HepG2 (cell line): ENCODE data around the gene LCK. TPM values are rescaled to one million over a fixed set of nuclear protein-coding genes. Genes with fewer than 3 reads are reported as not detected.

Experiments used
- ARNT ChIP-seq: fragments of 450-650 bp; IDR thresholded peaks from 2 replicates; pipeline ENCODE4 v1.6.1; 2017
- FOXA1 ChIP-seq, 2 experiments: fragments of 450-650 bp in 1 of 2; sonication (generic) in 1 of 2; formaldehyde crosslinking in 1 of 2; IDR thresholded peaks; 2 replicates each; pipeline versions ENCODE4 v1.4.0 to v1.6.1; 2016 to 2020; ENCODE audit warnings: missing genetic modification reagents in 1 of 2
- FOXA3 ChIP-seq: IDR thresholded peaks from 2 replicates; pipeline ENCODE4 v1.6.1; 2016; ENCODE audit warnings: missing genetic modification reagents, missing compliant biosample characterization
- FOXP1 ChIP-seq, 2 experiments: fragments of 450-650 bp in 1 of 2; IDR thresholded peaks; 2 replicates each; pipeline ENCODE4 v1.6.1; 2017 to 2018; ENCODE audit warnings: antibody characterized with exemption in 1 of 2
- FOXP4 ChIP-seq: sonication (generic); formaldehyde crosslinking; IDR thresholded peaks from 2 replicates; pipeline ENCODE4 v1.4.0; 2020; ENCODE audit warnings: missing genetic modification reagents
- GATAD2A ChIP-seq: IDR thresholded peaks from 2 replicates; pipeline ENCODE4 v1.6.1; 2016
- HMGA1 ChIP-seq: sonication (generic); formaldehyde crosslinking; conservative IDR thresholded peaks from 2 replicates; pipeline ENCODE4 v1.4.0; 2020; ENCODE audit warnings: missing genetic modification reagents
- LCORL ChIP-seq, 2 experiments: fragments of 450-650 bp in 1 of 2; sonication (generic) in 1 of 2; formaldehyde crosslinking in 1 of 2; IDR thresholded peaks; 2 replicates each; pipeline versions ENCODE4 v1.5.0 to v1.6.1; 2017 to 2020; ENCODE audit warnings: antibody characterized with exemption in 1 of 2, missing genetic modification reagents in 1 of 2
- MAFK ChIP-seq, 2 experiments: IDR thresholded peaks in 1 of 2; conservative IDR thresholded peaks in 1 of 2; 2 replicates each; pipeline ENCODE4 v1.6.1; 2011; ENCODE audit warnings: improper control_type of control experiment in 2 of 2, low read length in 2 of 2
- RFX3 ChIP-seq: IDR thresholded peaks from 2 replicates; pipeline ENCODE4 v1.6.1; 2016; ENCODE audit warnings: missing biosample characterization, missing genetic modification reagents
- RXRB ChIP-seq: IDR thresholded peaks from 2 replicates; pipeline ENCODE4 v1.6.1; 2016; ENCODE audit warnings: borderline replicate concordance, missing genetic modification reagents, missing compliant biosample characterization
- SAP130 ChIP-seq: IDR thresholded peaks from 2 replicates; pipeline ENCODE4 v1.6.1; 2016; ENCODE audit warnings: low read depth
- TBX3 ChIP-seq: fragments of 450-650 bp; IDR thresholded peaks from 2 replicates; pipeline ENCODE4 v1.6.1; 2017; ENCODE audit warnings: antibody characterized with exemption, mild to moderate bottlenecking, inconsistent platforms, borderline replicate concordance
- TEAD3 ChIP-seq: optimal IDR thresholded peaks from 2 replicates; pipeline ENCODE3; 2016; ENCODE audit warnings: borderline replicate concordance
- TEF ChIP-seq: sonication (generic); formaldehyde crosslinking; IDR thresholded peaks from 2 replicates; pipeline ENCODE4 v1.5.0; 2020; ENCODE audit warnings: missing genetic modification reagents
- ZNF10 ChIP-seq: sonication (generic); formaldehyde crosslinking; IDR thresholded peaks from 2 replicates; pipeline ENCODE4 v1.4.0; 2020; ENCODE audit warnings: mild to moderate bottlenecking, low read depth, missing genetic modification reagents, borderline replicate concordance
- ZNF121 ChIP-seq: sonication (generic); formaldehyde crosslinking; IDR thresholded peaks from 2 replicates; pipeline ENCODE4 v1.5.0; 2020; ENCODE audit warnings: mild to moderate bottlenecking, missing genetic modification reagents
- ZNF644 ChIP-seq: IDR thresholded peaks from 2 replicates; pipeline ENCODE4 v1.6.1; 2016; ENCODE audit warnings: low read depth
- ZNF766 ChIP-seq: sonication (generic); formaldehyde crosslinking; IDR thresholded peaks from 2 replicates; pipeline ENCODE4 v1.5.0; 2020; ENCODE audit warnings: missing genetic modification reagents, borderline replicate concordance
- ZNF883 ChIP-seq: sonication (generic); formaldehyde crosslinking; IDR thresholded peaks from 2 replicates; pipeline ENCODE4 v1.5.1; 2020; ENCODE audit warnings: mild to moderate bottlenecking, missing genetic modification reagents; ENCODE audit errors: not compliant biosample characterization
- polyA plus RNA-seq, 8 experiments: library from polyadenylated mRNA; depleted of rRNA in 3 of 8; stranded (reverse) in 7 of 8; unstranded in 1 of 8; fragments of >200 nt; fragmentation: Illumina TruSeq in 4 of 8; extraction: Trizol in 4 of 8; gene quantifications; 2 replicates each; pipeline versions ENCODE4 v1.2.1 to v1.2.3, GENCODE V29; 2011 to 2016; ENCODE audit warnings: low read depth in 4 of 8, missing spikeins in 1 of 8, mixed read lengths in 1 of 8; ENCODE audit not compliant: insufficient read depth in 1 of 8
- total RNA-seq, 5 experiments: library from RNA; depleted of rRNA; stranded (reverse); fragments of >200 nt; fragmentation: Illumina TruSeq; extraction: Trizol; gene quantifications; 2 replicates each; pipeline ENCODE4 v1.2.3, GENCODE V29; 2016; ENCODE audit warnings: low read depth in 1 of 5
- TF ChIP-seq, protein P1 (sequence below): sonication (generic); formaldehyde crosslinking; IDR thresholded peaks from 2 replicates; pipeline ENCODE4 v1.4.0; 2020; ENCODE audit warnings: missing genetic modification reagents, borderline replicate concordance
- TF ChIP-seq, protein P2 (sequence below): sonication (generic); formaldehyde crosslinking; IDR thresholded peaks from 2 replicates; pipeline ENCODE4 v1.4.0; 2020; ENCODE audit warnings: missing genetic modification reagents

LCK gene
- total and polyA plus RNA-seq, 2 of the 13 experiments (the other 11 are each of a cell fraction or from before 2014, with no cell fraction given), result 0.93 to 1.8 TPM

DNA sequence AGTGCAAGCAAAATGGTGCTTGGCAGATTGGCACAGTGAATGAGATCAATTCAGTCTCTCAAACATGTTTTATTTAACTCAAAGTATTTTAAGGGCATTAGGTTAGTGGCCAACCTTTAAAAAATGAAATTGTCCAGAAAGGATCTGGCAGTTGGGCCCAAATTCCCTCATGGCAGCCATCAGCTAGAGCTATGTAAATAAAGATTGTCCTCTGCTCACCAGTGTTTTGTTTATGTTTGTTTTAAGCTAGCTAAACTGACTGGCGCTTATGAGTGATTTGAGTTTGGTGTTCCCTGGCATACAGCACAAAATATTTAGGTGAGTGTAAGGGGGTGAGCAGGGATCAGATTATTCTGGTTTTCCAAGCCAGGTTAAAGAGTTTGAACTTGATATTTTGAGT, 58.9 kb downstream of the LCK start (continued):
- TF ChIP-seq RXRB (CRISPR knock-in tag) (0 out of 2 replicates have a peak, but pooled peaks have one; percentile 21), ZNF121 (CRISPR knock-in tag) (peak; percentile 97), ARNT (no peak), FOXA3 (peak; percentile 76), TEAD3 (CRISPR knock-in tag) (peak; percentile 34), ZNF883 (CRISPR knock-in tag) (no peak), FOXP1 (IDR thresholded peaks at IDR 0.05) (no peak), FOXP1 (CRISPR knock-in tag; IDR thresholded peaks at IDR 0.05) (peak; percentile 69), ZNF766 (no peak), MAFK (conservative IDR thresholded peaks at IDR 0.05 in 1 of 2, IDR thresholded peaks at IDR 0.05 in 1 of 2; ENCODE audit: low read length in 2 of 2) (no peak), ZNF644 (CRISPR knock-in tag) (peak; percentile 54; the same call in 1 of the 2 replicates), HMGA1 (CRISPR knock-in tag) (no peak), FOXA1 (IDR thresholded peaks at IDR 0.05) (peak; percentile 25; the same call in 1 of the 2 replicates), FOXA1 (CRISPR knock-in tag; IDR thresholded peaks at IDR 0.05) (peak; percentile 68), SAP130 (CRISPR knock-in tag) (peak; percentile 42; the same call in 1 of the 2 replicates), RFX3 (CRISPR knock-in tag) (no peak), ZNF10 (CRISPR knock-in tag) (no peak), TEF (no peak), TBX3 (no peak), GATAD2A (CRISPR knock-in tag) (0 out of 2 replicates have a peak, but pooled peaks have one; percentile 38), LCORL (IDR thresholded peaks at IDR 0.05) (no peak), LCORL (CRISPR knock-in tag; IDR thresholded peaks at IDR 0.05) (peak; percentile 24; the same call in 1 of the 2 replicates), FOXP4 (CRISPR knock-in tag) (peak; percentile 47; the same call in 1 of the 2 replicates)
- TF ChIP-seq, protein P1, sequence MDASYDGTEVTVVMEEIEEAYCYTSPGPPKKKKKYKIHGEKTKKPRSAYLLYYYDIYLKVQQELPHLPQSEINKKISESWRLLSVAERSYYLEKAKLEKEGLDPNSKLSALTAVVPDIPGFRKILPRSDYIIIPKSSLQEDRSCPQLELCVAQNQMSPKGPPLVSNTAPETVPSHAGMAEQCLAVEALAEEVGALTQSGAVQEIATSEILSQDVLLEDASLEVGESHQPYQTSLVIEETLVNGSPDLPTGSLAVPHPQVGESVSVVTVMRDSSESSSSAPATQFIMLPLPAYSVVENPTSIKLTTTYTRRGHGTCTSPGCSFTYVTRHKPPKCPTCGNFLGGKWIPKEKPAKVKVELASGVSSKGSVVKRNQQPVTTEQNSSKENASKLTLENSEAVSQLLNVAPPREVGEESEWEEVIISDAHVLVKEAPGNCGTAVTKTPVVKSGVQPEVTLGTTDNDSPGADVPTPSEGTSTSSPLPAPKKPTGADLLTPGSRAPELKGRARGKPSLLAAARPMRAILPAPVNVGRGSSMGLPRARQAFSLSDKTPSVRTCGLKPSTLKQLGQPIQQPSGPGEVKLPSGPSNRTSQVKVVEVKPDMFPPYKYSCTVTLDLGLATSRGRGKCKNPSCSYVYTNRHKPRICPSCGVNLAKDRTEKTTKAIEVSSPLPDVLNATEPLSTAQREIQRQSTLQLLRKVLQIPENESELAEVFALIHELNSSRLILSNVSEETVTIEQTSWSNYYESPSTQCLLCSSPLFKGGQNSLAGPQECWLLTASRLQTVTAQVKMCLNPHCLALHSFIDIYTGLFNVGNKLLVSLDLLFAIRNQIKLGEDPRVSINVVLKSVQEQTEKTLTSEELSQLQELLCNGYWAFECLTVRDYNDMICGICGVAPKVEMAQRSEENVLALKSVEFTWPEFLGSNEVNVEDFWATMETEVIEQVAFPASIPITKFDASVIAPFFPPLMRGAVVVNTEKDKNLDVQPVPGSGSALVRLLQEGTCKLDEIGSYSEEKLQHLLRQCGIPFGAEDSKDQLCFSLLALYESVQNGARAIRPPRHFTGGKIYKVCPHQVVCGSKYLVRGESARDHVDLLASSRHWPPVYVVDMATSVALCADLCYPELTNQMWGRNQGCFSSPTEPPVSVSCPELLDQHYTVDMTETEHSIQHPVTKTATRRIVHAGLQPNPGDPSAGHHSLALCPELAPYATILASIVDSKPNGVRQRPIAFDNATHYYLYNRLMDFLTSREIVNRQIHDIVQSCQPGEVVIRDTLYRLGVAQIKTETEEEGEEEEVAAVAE (CRISPR knock-in tag), result 0 out of 2 replicates have a peak, but pooled peaks have one; percentile 4
- TF ChIP-seq, protein P2, sequence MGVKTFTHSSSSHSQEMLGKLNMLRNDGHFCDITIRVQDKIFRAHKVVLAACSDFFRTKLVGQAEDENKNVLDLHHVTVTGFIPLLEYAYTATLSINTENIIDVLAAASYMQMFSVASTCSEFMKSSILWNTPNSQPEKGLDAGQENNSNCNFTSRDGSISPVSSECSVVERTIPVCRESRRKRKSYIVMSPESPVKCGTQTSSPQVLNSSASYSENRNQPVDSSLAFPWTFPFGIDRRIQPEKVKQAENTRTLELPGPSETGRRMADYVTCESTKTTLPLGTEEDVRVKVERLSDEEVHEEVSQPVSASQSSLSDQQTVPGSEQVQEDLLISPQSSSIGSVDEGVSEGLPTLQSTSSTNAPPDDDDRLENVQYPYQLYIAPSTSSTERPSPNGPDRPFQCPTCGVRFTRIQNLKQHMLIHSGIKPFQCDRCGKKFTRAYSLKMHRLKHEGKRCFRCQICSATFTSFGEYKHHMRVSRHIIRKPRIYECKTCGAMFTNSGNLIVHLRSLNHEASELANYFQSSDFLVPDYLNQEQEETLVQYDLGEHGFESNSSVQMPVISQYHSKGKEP (CRISPR knock-in tag), result no peak
- TF ChIP-seq, all 625 proteins: peak for 13
